Stromal cell of bone marrow (primary cell): ENCODE measurements around the gene HMCN1.
A peak's percentile ranks its signal among the peaks of the same experiment; 100 is the strongest.
"Not testable (repeated sequence)": the region's sequence is repeated elsewhere in the genome, so short reads cannot be mapped to it uniquely, and the experiment has no call there.

Experiments used
- DNase-seq: peaks from one replicate; pipeline ENCODE4 v3.0.0-alpha.2; 2012; ENCODE audit warnings: low read depth

HMCN1 gene

DNA sequence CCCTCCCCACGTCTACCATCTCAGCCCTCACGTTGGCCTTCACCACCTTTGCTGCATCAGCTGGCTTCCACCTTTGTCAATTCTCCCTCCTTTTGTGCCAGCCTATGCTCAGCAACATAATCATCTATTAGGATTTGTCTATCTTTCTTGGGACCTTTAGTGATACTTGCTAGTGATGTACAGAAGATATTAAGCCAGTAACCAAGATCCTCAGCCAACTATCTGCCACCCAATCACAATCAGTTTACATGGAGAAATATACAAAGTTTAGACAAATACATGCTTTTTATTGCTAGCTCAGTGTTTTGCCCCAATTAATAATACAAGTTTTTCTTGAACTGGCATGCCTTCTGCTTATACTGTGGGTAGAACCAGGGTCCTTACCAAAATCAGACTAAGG, 468.6 kb downstream of the HMCN1 start:
- DNase-seq, result no peak

DNA sequence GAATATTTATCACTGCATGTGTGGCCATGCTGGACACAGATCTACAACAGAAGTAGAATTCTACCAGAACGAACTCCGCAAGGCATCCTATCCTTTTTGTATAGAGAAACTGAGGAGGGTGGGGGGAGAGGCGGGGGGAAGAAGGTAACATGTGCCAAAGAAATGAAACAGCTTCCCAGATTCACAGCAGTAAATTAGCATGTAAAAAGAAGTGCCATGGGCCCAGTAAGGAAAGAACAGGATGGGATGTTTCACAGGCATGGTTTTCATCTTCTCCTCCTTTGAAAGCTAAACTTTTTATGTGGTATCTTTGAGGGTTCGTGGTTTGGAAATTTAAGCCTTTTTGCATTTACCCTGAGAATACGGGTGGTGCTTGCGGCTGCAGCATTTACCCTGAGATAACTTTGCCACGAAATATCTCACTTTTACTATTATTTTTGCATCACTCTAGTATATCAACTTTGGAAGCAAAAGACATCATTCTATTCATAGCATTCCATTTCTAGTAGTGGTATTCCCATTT, 471.9 kb downstream of the HMCN1 start:
- no peak for DNase-seq

DNA sequence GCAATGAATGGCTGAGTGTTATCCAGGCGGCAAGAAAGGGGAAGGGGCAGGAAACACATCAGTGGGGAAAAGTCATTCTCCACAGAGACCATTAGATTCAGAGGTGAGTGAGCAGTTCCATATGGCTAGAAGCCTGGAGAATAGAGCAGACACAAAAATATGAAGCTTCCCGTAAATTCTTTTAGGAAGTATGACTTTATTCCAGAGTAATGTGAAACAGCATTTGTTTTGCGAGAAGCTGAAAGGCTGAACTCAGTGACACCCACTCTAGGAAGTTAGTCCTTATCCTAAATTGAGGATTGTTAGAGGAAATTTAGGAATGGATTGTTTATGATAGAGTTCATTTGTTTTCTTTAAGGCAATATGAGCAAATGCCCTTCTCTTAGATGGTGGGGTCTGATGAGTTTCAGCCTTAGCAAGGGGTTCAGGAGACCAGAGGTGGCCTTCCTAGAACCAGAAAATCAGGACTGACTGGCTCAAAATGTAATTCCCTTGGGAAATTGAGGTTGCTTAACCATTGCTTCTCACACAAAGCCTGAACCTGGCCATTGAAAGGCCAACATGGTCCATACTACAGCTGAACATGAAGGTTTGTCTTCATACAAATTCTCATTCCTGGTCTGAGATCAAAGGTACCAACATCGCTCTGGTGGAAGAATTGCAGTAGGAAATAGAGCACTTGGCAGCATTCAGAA, 473.3 kb downstream of the HMCN1 start:
- no peak for DNase-seq

DNA sequence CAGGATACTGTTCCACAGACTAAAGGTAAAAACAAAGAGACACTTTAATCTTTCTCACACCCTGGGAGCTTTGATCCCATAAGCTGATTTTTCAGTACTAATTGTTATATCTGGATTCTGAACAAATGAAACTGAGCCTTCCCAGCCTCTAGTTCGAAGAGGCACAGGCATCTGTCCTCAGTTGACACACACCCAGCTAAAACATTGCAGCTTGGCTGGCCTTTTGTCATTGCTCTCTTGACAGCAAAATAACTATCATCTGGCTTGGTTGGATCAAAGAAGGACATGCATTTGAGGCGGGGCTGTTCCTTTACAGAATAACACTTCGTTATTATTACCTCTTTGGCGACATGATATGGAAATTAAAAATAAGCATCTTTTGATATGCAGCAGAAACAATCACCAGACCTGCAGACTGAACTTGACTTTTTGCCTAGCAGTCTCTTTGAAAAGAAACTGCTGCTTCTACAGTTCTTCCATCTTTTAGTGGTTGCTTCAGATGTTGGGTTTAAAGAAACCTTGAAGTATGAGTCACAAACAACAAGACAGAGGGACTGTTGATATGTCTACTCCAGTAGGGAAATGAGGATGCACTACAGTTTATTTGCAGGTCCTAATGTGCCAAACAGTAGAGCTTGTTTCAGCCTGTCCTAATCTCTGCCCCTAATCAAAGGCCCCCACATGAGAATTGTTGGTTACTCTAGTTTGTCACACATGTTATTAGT, 474.4 kb downstream of the HMCN1 start:
- DNase-seq, result no peak

DNA sequence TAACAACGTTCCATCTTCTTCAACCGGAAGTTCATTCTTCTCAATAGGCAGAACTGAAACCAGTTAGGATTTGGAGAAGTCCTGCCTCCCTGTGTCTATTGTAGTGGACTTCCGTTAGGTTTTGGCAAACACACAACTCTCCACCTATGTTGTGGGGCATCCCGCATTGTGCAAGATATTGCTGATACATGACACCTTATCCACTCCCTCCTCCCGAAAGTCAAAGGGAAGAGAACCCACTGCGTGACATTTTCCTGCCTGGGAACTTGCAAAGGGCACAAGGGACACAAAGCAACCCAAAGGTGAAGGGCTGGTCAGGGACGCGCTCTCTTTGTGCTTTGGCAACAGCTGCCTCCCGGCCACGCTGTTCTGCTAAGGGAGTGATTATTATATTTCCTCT, 476.1 kb downstream of the HMCN1 start:
- no peak for DNase-seq

DNA sequence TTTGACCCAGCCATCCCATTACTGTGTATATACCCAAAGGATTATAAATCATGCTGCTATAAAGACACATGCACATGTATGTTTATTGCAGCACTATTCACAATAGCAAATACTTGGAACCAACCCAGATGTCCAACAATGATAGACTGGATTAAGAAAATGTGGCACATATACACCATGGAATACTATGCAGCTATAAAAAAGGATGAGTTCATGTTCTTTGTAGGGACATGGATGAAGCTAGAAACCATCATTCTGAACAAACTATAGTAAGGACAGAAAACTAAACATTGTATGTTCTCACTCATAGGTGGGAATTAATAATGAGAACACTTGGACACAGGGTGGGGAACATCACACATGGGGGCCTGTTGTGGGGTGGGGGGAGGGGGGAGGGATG, 477.4 kb downstream of the HMCN1 start:
- DNase-seq, result not testable (repeated sequence)

DNA sequence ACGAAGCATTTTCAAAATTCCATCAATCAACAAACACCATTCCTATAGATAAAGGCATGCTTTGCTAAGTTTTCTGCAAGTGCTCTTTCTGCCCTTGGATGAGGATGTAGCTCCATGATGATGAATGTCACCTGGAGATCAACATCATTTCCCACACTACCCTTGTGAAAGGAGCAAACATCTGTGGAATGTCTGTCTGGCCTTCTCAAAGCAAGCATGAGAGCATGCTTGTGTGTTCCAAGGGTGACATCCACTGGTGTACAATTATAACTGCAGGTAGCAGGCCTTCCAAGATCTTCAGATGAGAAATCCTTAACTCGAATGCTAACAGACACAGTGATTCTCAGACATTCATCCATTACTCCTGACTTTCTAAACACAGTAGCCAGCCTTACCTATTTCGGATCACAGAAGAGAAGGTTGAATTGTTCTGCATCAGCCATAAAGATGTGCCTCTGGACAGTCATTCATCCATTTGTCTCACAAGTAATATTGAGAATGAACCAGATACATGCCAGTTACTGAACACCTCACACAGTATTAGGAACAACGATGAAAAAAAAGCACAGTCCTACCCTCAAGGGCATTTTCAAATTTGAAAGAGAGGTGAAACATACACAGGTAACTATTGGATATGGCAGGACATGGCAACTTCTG, 478.5 kb downstream of the HMCN1 start:
- DNase-seq, result peak; percentile 67

DNA sequence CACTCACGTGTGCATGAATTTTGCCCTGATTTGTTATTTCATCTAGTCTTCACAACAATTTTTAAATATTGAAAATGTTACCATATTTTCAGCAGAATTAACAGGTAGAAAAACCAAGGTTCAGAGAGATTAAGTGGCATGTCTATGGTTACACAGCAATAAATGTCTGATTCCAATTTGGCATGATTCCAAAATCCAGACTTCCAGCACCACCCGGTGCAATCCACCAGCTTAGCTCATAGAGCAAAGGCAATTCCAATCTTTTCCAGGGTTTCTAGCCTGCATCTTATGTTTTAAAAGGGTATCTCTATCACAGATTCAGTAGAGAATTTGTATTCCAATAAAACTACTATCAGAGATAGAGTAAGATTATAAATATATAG, 479.0 kb downstream of the HMCN1 start:
- DNase-seq, result no peak

DNA sequence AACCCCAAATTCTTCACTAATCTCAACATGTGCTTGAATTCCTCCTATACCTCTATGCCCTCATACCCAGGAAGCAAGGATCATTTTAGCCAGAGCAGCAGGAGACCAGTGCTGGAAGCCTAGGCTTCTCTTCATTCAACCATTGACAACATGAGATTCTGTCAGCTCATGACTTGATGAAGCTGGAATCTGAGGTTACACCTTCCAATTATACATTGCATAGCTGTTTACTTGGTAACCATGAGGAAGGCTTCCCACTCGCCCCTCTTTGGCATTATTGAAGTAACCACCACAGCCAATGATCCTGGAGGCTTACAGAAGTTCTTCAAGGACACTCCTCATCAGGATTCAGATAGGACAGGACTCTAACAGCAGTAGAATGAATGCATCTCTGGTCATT, 480.6 kb downstream of the HMCN1 start:
- DNase-seq, result no peak

DNA sequence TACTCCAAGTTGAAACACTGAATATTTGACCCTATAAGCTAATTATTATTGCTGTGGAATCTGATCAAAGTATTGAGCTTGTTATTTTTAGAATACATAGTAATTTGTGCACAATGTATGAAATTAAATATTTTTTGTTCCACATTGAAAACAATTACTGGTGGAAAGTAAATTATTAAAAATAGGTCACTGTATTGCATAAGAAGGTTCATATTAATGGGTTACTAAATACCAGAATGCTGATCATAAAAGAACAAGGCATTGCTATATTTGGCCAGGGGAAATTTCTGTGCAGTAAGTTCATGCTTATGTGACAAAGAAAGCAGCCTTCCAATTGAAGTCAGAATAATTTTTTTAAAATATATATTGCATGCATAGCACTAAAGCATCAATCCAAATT, 481.4 kb downstream of the HMCN1 start:
- DNase-seq, result no peak

DNA sequence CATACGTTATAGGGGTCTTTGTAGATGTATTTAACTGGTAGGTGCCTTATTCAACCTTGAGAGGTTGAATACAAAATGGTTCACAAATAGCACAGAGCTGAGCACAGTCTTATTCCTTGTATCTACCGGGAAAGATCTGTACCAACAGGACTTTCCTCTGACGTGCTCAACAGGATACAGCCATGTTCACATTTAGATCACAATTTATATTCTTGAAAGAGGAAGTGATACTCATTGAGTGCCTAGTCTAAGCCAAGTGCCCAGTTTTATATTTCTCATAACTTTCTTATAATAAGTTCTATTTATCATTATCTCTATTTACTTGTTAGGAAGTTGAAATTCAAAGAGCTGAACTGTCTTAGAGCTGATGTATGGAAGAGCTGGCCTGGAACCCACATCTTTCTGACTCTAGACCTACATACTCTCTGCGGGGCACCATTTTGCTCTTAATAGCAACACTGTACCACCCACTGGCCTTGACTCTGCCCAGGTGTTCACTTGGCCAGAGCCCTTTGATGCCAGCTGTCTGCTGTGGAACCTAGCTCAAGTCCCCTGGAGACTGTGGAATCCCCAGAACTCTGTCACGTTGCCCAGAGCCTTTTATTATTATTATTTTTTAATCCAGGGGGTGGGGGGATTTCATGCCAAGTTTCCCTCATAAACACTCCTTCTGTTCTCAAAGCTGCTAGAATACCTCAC, 484.6 kb downstream of the HMCN1 start:
- no peak for DNase-seq

DNA sequence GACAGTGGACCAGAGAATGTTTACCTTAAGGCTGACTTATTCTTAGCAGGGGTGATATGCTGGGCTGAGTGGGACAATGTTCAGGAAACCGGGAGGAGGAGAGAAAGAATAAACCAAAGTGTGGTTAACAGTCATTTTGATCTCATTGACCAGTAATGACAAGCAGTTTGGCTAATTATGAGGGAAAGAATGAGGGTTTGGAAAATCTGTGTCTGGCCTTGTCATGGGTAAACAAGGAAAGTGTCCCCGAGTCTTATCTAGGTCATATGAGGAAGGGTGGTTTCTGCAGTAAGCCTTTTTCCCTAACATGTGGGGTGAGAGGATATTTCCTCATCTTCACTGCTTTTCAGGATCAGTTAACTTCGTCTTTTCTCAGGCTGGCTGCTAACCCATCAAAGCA, 485.9 kb downstream of the HMCN1 start:
- DNase-seq, result no peak

DNA sequence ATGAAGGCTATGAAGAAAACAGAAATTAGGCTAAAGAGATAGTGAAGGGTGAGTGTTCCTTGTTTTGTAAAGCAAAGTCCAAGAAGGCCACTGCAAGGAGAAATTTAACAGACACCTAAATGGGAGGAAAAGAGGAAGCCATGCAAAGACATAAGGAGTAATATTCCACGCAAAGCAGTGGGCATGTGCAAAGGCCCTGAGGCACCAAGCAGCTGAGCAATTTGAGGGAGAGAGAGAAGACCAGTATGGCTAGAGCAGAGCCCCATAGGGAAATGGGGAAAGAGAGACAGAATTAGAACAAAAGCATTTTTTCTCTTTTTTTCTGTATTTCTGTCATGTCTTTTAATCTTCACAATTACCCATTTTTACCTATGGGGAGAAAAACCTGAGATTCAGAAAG, 486.7 kb downstream of the HMCN1 start:
- no peak for DNase-seq

DNA sequence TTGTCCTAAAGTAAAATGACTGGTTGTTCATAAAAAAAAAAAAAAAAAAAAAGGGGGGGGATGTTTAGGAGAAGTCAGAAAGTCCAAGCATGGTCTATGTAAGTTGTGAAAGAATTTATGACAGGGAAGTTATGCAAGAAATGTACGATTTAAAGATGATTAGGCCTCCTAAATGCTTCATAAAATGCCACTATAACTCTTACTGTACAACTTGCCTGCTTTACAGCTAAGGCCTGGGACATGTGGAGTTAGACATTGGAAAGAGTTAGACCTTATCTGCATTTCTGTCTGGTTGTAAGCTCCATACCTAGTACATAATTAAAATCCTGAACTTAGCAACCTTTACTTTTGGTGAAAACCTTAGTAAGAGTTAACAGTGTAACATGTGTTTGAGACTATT, 490.9 kb downstream of the HMCN1 start:
- no peak for DNase-seq

DNA sequence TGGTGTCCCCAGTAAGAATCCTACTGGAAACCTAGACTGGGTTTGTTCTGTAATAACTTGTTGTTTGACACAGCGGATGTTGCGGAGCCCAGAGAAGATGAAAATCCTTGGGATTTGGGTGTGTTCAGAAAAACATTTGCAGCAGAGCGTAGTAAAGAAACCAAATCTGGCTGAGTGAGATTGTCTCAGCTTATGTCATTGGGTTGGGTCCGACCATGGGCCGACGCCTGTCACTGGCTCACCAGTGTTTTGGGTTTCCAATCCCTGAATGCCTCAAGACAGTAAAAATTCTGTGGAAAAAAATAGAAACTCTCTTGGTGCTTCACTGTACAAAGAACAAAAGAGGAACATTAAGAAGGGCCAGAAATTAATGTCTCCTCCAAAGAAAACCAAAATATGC, 494.6 kb downstream of the HMCN1 start:
- no peak for DNase-seq

DNA sequence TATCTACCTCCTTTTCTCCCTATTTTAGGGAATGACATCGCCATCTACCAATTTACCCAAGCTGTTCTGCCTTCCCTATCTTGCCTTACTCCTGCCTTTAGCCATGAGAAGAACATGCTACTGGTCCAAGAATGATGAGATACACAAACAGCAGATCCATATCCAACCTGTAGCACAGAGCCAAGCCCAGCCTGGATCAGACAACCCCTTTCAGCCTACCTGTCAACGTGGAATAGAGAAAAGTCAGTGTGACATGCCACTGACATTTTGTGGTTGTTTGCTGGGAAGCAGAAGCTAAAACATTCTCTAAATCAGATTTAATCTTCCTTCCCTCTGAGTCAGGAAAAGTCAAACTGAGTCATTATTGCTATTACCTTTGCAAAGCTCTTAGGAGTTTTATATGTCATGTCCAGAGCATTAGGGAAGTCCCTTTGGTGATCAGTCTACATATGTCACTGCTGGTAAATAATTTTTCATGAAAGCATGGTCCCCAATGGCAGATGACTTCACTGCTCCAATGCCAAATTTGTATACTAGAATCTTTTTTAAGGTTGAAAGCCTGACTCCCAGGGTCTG, 497.8 kb downstream of the HMCN1 start:
- no peak for DNase-seq

DNA sequence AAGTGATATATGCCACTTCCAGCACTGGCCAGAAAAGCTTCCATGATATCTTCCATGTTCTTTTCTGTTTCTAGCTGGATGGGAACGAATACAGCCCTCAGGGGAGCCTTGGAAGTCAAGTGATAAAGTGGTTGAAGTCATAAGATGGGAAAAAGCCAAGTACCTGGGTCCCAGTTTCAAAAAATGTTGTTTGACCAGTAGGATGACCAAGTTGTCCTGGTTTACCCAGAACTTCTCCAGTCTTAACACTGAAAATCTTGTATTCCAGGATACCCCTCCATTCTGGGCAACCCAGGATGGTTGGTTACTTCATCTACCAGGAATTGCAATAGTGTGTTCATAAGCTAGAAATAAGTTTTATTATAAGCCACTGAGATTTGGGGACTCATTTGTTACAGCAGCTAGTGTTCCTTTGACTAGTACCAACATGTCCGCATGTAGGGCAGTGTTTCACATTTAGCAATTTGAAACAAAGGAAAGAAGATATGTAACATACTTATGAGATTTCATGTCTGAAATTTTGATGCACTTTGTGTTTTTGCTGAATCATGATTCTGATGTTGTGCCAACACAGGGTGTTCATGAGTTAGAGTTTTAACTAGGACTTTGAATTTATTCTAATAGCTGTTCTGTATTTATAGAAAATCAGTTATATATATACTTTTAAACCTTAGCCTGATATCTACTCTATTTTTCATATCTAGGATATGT, 500.9 kb downstream of the HMCN1 start:
- DNase-seq, result no peak

DNA sequence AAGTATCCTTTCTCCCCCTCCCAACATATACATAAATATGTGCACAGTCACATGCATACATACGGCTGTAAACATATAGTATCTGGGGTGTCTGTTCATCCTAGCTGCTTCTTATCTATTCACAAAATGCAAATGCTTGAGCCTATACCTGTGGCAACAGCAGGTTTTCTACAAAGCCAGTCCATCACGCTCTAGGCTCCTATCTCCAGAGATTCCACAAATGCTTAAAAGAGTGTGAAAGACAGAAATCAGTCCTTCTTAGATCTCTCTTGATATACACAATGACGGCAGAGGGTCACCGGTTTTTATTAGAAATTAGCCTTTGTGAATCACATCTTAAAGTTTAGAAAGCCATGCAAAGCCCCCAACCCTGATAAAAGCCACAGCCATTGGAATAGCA, 501.5 kb downstream of the HMCN1 start:
- no peak for DNase-seq

DNA sequence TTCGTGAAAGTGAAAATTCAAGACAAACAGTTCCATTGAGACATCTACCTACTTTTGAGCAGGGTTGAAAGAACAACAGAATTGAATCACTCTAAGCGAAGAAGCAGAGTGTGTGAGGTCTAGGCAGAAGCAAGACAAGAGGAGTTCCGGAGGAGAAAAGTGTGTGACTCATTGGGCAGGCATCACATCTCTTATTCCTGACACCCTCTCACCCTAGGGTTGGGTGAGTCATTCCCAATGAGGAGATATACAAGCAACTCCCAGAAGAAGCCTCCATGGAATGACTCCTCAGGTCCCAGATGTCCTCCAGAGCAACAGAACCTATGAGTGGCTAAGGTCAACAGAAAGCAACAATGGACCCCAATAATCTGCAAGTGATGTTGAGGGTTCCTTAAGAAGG, 502.7 kb downstream of the HMCN1 start:
- DNase-seq, result peak; percentile 80

DNA sequence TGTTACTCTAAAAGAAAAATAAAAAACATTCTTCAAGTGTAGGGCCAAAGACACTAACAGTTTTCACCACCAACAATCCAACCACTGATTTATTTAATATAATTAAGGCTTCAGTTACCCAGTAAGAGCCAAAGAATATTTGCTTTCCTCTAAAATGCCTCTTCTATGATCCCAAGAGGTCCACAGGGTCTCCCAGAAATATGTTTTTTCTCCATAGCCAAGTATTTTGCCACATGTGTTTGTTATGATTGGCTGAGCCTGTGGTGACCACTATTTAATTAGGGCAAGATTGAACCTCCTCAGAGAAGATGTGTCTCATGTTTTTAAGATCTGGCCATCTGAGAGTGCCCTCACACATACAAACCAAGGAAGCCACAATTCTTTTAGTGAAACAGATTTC, 505.0 kb downstream of the HMCN1 start:
- peak; percentile 64 for DNase-seq

DNA sequence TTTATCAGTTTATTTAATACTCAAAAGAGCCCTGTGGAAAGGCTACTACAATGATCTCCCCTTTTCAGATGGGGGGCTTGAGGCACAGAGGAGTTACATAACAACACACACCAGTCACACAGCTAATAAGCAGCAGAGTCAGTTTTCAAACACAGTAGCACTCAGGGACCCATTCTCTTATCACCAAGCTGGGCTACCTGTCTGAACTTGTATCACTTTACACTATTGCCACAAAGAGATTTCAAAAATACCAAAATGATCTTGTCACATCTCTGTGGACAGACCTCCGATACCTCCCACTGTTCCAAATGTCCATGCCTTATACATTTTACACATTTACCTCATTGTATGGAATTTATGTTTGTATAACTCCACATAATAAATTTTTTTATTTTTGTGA, 506.2 kb downstream of the HMCN1 start:
- no peak for DNase-seq
